DND-41 (cell line): ENCODE measurements around the gene XIRP2.

Experiments used
- CTCF ChIP-seq: IDR thresholded peaks from 2 replicates; pipeline ENCODE4 v1.5.1; 2012; ENCODE audit warnings: borderline replicate concordance, low read length, moderate library complexity, mild to moderate bottlenecking; ENCODE audit not compliant: poor library complexity, severe bottlenecking; ENCODE audit errors: extremely low read depth
- EZH2 ChIP-seq: IDR thresholded peaks from 3 replicates; pipeline ENCODE4 v1.6.1; 2012; ENCODE audit warnings: borderline replicate concordance, low read depth, mild to moderate bottlenecking, moderate library complexity, low read length, inconsistent platforms; ENCODE audit not compliant: severe bottlenecking

GRCh38 chr2:167048829-167049228, 160.5 kb downstream of the XIRP2 start:
- TF ChIP-seq CTCF, result no peak
- no peak for TF ChIP-seq EZH2
